Epithelial cell of proximal tubule (primary cell): ENCODE measurements around the gene DTX1. TPM values are rescaled to one million over a fixed set of nuclear protein-coding genes. Genes with fewer than 3 reads are reported as not detected.

Experiments used
- DNase-seq: peaks from one replicate; pipeline ENCODE4 v3.0.0-alpha.2; 2011; ENCODE audit warnings: low read depth
- H3K4me3 ChIP-seq: 2 replicates; pipeline ENCODE4 v1.5.1; 2011; ENCODE audit warnings: low read depth, mild to moderate bottlenecking, low read length
- total RNA-seq: library from RNA; depleted of rRNA; stranded (reverse); fragments of >200 nt; gene quantifications from 2 replicates; pipeline ENCODE4 v1.2.3, GENCODE V29; 2015
- TF ChIP-seq, protein P1 (sequence below): conservative IDR thresholded peaks from 2 replicates; pipeline ENCODE4 v1.5.1; 2012; ENCODE audit warnings: low read depth, mild to moderate bottlenecking, low read length

Gene DTX1
- total RNA-seq, 1 donor from 2014 or later: not detected

DNA sequence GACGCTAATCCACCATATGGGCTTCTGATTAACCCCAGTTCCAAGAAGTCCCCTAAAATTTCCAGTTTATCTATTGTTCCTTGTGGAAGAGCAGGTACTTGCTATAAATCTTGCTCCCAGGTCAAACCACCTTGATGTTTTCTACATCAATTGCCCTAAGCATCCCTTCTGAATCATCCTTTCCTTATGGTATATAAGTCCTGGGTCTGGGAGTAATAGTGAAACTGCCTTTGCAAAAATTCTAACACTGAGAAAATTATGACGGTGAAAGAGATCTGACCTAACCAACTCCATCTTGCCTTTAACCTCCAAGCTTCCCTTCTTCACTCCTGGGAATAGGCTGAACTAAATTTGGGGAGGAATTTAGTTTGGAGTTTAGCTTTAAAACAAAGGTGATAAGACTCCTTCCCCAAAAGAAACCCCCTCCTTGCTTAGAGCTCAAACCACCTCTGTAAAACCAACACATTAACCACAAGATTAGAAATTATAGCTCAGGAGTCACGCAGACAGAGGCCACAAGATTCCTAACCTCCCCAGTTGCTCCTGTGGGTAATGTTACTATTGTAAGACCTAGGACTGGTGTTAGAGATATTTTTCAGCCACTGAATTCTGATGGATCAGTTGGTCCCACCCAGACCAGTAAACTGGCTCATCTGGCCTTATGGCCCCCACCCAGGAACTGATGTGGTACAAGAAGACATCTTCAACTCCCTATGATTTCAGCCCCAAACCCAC lies 33.8 kb upstream of the DTX1 start:
- DNase-seq: no peak
- TF ChIP-seq, protein P1, sequence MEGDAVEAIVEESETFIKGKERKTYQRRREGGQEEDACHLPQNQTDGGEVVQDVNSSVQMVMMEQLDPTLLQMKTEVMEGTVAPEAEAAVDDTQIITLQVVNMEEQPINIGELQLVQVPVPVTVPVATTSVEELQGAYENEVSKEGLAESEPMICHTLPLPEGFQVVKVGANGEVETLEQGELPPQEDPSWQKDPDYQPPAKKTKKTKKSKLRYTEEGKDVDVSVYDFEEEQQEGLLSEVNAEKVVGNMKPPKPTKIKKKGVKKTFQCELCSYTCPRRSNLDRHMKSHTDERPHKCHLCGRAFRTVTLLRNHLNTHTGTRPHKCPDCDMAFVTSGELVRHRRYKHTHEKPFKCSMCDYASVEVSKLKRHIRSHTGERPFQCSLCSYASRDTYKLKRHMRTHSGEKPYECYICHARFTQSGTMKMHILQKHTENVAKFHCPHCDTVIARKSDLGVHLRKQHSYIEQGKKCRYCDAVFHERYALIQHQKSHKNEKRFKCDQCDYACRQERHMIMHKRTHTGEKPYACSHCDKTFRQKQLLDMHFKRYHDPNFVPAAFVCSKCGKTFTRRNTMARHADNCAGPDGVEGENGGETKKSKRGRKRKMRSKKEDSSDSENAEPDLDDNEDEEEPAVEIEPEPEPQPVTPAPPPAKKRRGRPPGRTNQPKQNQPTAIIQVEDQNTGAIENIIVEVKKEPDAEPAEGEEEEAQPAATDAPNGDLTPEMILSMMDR: no peak

DNA sequence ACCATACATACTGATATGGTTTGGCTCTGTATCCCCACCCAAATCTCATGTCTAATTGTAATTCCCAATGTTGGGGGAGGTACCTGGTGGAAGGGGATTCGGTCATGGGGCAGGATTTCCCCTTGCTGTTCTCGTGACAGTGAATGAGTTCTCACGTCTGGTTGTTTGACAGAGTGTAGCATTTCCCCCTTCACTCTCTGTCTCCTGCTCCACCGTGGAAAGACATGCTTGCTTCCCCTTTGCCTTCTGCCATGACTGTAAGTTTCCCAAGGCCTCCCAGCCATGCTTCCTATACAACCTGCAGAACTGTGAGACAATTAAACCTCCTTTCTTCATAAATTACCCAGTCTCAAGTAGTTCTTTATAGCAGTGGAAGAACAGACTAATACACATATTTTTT lies 28.8 kb upstream of the DTX1 start:
- DNase-seq: no peak
- TF ChIP-seq, protein P1: no peak
- no peak overlapping the region for H3K4me3 ChIP-seq

More for the DNA sequence above, 33.8 kb upstream of the DTX1 start:
- H3K4me3 ChIP-seq: no peak overlapping the region

DNA sequence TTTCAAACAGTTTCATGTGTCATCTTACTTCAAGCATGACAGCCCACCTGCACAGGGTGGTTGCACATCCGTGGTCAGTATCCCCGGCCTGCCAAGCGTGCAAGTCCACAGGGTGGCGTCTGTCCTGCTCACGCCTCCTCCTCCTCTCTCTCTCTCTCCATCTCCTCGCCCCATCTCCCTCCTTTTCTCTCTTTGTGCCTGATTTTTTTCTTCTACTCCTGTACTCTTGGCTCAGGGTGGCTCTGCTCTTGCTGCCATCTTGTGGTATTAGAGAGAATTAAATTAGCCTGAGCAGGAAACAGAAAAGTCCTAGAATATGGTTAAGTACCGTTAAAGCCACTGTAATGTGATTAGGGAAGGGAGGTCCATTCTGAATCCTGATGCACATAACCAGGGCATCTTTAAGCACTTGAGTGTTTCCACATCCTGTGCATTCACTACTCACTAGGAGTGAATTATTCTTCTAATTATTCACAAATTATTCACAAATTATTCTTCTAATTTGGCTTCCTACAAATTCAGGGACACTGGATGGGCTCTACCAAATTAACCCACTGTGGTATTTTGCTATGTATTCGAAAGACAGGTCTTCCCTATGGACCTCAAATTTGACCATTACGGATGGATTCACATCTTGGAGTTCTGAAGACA lies 25.5 kb upstream of the DTX1 start:
- no peak overlapping the region for H3K4me3 ChIP-seq
- TF ChIP-seq, protein P1: peak; percentile 82
- DNase-seq: peak; percentile 62

DNA sequence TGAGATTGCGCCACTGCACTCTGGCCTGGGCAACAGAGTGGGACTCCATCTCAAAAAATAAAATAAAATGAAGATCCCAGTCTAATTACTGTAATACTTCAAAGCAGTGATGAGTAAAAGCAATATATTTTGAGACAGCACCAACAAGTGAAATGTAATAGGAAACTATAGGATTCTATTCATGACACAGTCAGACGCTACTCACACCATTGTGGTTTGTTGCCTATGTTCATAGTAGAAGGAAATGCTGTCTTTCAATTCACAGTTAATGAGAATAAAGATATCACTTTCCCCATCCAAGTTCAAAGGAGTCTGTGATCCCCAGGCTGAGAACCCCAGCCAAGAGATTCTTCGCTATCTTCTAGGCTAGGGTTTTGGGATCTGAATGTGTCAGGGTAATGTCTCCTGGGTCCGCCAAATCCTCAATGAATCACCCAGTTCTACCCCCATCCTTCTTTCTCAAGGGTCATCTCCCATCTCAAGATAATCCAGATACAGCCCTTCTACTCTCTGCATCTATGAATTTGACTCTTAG lies 16.6 kb upstream of the DTX1 start:
- no peak overlapping the region for H3K4me3 ChIP-seq
- TF ChIP-seq, protein P1: no peak
- no peak for DNase-seq

DNA sequence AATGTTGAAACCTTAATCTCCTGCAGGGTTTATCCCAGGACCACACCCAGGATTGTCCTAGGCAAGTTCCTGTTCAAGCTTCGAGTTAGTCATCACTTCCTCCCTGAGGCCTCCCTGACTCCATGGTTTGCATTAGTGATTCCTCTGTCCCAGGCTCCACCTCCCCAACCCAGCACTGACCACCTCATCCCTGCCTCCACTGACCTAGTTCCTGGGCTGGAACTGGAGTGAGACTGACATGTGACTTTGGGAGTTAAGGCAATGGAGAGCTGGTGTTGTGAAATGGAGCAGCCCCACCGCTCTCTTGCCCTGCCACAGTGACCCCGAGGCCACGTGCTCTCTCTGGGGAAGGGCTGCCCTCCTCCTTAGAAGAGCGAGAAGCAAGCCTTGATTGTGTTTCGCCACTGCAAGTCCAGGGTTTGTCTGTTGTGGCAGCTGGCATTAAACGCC lies 15.8 kb upstream of the DTX1 start:
- TF ChIP-seq, protein P1: no peak
- DNase-seq: peak; percentile 95
- no peak overlapping the region for H3K4me3 ChIP-seq

GRCh38 chr12:113041560-113041959 lies 15.0 kb upstream of the DTX1 start:
- no peak overlapping the region for H3K4me3 ChIP-seq
- TF ChIP-seq, protein P1: no peak
- DNase-seq: no peak

GRCh38 chr12:113043240-113043639 lies 13.3 kb upstream of the DTX1 start:
- H3K4me3 ChIP-seq: no peak overlapping the region
- TF ChIP-seq, protein P1: no peak
- DNase-seq: no peak
